GM12874 (cell line): Measurements from ENCODE around the gene TMEM184C.

Experiments used
- CTCF ChIP-seq: IDR thresholded peaks from 2 replicates; pipeline ENCODE4 v1.5.1; 2011; ENCODE audit warnings: low read depth, mild to moderate bottlenecking, control low read depth, low read length, moderate library complexity; ENCODE audit not compliant: insufficient read depth

The TMEM184C gene

GRCh38 chr4:147581606-147582350 is 35.4 kb upstream of the TMEM184C start:
- TF ChIP-seq CTCF, result no peak

GRCh38 chr4:147582386-147583060 is 34.7 kb upstream of the TMEM184C start:
- no peak for TF ChIP-seq CTCF

GRCh38 chr4:147583876-147584275 is 33.3 kb upstream of the TMEM184C start:
- TF ChIP-seq CTCF, result no peak

- no peak for TF ChIP-seq CTCF
Observed at GRCh38 chr4:147586032-147586431, 31.2 kb upstream of the TMEM184C start.

GRCh38 chr4:147586637-147587036 is 30.6 kb upstream of the TMEM184C start:
- no peak for TF ChIP-seq CTCF

- no peak for TF ChIP-seq CTCF
Observed at GRCh38 chr4:147587041-147587440, 30.2 kb upstream of the TMEM184C start.

GRCh38 chr4:147589586-147589985 is 27.6 kb upstream of the TMEM184C start:
- TF ChIP-seq CTCF, result no peak
